Fibroblast of mammary gland (primary cell): Measurements from ENCODE around the gene LHFPL3.

Source experiments
- DNase-seq: peaks from one replicate; pipeline ENCODE4 v3.0.0-alpha.2; 2010; ENCODE audit warnings: low read depth
- H3K4me3 ChIP-seq: 2 replicates; pipeline ENCODE4 v1.5.1; 2011; ENCODE audit warnings: low read depth, mild to moderate bottlenecking, low read length, moderate library complexity; ENCODE audit not compliant: control insufficient read depth
- TF ChIP-seq, protein P1 (sequence below): conservative IDR thresholded peaks from 2 replicates; pipeline ENCODE4 v1.5.1; 2011; ENCODE audit warnings: low read depth, low read length, inconsistent platforms; ENCODE audit not compliant: control insufficient read depth, insufficient read depth

The LHFPL3 gene

DNA sequence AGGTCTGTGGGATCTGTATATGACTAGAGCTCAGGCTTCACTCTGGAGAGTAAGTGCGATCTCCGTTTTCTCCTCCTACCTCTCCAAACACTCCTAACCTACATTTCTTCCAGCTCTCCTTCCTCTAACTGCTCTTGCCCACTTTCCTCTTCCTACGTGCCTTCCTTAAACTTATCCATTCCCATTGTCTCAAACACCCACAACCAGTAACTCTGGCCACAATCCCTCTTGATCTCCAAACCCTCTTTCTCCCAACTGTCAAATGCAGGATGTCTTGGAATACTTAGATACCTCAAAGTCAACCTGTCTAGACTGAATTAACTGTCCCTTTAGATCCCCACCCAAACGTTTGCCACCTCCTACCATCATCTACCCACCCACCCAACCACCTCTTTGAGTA is 471.9 kb downstream of the LHFPL3 start:
- no peak for DNase-seq
- TF ChIP-seq, protein P1, sequence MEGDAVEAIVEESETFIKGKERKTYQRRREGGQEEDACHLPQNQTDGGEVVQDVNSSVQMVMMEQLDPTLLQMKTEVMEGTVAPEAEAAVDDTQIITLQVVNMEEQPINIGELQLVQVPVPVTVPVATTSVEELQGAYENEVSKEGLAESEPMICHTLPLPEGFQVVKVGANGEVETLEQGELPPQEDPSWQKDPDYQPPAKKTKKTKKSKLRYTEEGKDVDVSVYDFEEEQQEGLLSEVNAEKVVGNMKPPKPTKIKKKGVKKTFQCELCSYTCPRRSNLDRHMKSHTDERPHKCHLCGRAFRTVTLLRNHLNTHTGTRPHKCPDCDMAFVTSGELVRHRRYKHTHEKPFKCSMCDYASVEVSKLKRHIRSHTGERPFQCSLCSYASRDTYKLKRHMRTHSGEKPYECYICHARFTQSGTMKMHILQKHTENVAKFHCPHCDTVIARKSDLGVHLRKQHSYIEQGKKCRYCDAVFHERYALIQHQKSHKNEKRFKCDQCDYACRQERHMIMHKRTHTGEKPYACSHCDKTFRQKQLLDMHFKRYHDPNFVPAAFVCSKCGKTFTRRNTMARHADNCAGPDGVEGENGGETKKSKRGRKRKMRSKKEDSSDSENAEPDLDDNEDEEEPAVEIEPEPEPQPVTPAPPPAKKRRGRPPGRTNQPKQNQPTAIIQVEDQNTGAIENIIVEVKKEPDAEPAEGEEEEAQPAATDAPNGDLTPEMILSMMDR: no peak
- no peak overlapping the region for H3K4me3 ChIP-seq

DNA sequence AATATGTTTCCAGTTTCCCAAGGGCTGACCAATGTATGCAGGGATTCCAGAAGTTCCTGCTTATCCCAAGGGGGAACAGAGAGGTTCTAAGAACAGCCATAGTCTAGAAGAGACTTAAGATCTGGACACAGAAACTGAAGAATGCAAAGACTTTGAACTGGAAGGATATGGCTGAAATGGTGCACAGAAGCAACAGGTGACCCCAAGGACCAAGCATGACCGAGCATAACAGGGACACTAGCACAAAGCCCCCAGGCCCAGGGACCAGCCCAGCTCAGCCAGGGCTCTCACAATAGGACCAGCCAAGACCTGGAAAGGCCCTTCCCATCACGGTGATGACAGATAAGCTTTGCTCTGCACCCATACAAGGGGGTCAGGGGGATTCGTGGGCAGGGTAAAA is 472.6 kb downstream of the LHFPL3 start:
- TF ChIP-seq, protein P1: no peak
- H3K4me3 ChIP-seq: no peak overlapping the region
- no peak for DNase-seq

DNA sequence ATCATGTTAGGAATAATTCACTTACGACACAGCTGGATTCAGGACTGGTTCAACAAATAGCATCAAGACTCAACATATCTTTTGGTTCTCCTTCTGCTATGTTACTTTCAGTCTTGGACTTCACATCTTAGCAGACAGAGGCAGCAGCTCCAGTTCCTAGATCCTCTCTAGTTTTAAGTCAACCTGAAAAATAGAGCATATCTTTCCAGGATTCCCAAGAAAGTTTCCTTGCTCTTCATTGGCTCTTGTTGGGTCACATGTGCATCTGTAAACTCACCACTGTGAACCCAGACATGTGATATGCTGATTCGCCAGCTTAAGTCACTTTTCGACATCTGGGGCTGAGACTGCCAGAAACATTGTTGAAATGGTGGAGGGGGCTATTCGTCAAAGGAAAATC is 475.5 kb downstream of the LHFPL3 start:
- no peak for DNase-seq
- TF ChIP-seq, protein P1: no peak
- no peak overlapping the region for H3K4me3 ChIP-seq

DNA sequence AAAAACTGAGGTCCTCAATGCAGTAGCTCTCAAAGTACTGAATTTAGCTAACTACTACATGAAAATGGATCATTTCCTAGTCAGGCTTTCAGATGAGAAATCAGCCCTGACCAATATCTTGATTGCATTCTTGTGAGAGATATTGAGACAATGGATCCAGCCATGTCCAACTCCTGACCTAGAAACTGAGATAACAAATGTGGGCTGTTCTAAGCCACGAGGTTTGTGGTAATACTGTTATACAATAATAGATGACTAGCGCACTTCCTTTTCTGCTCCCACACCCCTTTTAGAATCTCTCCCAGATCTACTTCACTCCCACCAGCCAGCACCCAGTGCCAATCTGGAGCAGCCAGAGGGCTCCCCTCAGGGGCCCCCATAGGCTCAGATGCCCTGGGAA is 476.3 kb downstream of the LHFPL3 start:
- DNase-seq: no peak
- TF ChIP-seq, protein P1: no peak
- no peak overlapping the region for H3K4me3 ChIP-seq

DNA sequence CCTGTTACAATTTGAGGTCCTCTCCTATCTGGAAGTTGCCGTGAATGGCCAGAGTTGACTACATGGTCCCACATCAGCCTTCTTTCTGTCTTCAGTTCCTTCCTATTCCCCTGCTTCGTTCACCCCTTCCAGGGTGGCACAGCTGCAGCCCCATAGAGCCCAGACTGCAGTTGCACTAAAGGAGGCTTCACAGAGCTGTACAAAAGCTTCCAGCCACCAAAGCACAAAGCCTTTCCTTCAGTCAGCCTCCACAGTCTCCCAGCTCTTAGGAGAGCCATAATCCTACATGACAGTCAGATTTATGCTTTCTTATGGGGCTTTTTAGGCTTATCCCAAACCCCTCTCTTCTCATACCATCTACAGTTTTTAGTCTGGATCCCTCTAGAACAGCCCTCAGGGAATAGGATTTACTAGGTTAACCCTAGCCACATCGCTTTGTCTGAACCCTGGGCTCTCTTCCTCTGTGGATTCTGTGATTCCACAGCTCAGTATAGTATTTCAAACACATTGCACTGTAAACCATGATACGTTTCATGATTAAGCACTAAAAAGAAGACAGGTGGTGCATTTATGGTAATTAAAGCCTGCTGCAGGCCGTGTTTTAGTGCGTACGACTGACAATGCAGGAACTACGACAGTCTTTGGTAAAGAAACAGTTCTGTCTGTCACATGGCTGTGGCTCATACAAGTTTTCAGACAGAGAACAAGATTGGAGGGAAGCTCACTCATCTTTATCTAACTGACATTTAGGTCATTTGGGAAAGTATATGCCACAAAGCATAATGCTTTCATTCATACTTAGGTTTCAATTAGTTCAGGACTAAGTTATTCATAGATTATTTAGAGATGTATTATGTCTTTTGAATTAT is 477.3 kb downstream of the LHFPL3 start:
- TF ChIP-seq, protein P1: no peak
- DNase-seq: no peak
- H3K4me3 ChIP-seq: no peak overlapping the region

DNA sequence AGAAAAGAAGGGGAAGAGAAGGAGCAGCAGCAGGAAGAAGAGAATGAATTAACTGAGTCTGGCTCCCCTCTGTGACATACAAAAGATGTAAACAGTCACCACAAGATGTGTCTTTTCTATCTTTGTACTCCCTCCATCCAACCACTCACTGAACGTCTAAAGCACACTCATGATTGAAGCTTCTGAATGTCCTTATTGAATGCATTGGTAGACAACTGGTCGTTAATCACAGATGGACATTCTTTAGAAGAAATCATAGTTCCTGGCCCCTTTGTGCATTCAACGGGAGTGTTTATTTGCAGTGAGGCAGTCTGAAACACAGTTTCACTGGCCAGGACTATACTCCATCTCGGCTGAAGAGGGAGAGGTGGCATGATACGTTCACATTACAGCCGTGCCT is 479.3 kb downstream of the LHFPL3 start:
- TF ChIP-seq, protein P1: no peak
- DNase-seq: no peak

More for the DNA sequence above, 479.3 kb downstream of the LHFPL3 start:
- H3K4me3 ChIP-seq: no peak overlapping the region
